DOHH2 (cell line): ENCODE results near the gene AKAIN1.

Experiments used
- H3F3A ChIP-seq: fragments of 200-600 bp; sonication (generic), shearing (Covaris generic); 2 replicates; pipeline ENCODE4 v1.6.0; 2016; ENCODE audit warnings: antibody characterized with exemption, mild to moderate bottlenecking; ENCODE audit not compliant: control insufficient read depth, insufficient read depth
- H3K27ac ChIP-seq: fragments of 200-600 bp; sonication (generic); 2 replicates; pipeline ENCODE4 v1.5.1; 2014; ENCODE audit warnings: low read depth, mild to moderate bottlenecking, low read length, moderate library complexity
- H3K27me3 ChIP-seq: fragments of 200-600 bp; sonication (generic); 2 replicates; pipeline ENCODE4 v1.6.1; 2014; ENCODE audit warnings: mild to moderate bottlenecking, low read length, mixed read lengths; ENCODE audit not compliant: control insufficient read depth
- H3K36me3 ChIP-seq: fragments of 200-600 bp; sonication (generic); 2 replicates; pipeline ENCODE4 v1.6.1; 2014; ENCODE audit warnings: mild to moderate bottlenecking, low read length, moderate library complexity, mixed read lengths; ENCODE audit not compliant: control insufficient read depth
- H3K4me1 ChIP-seq: fragments of 200-600 bp; sonication (generic); 2 replicates; pipeline ENCODE4 v1.6.1; 2014; ENCODE audit warnings: mild to moderate bottlenecking, low read length, mixed read lengths; ENCODE audit not compliant: control insufficient read depth
- H3K4me2 ChIP-seq: fragments of 200-600 bp; sonication (generic); 2 replicates; pipeline ENCODE4 v1.6.0; 2014; ENCODE audit warnings: mild to moderate bottlenecking, low read length, moderate library complexity
- H3K4me3 ChIP-seq: fragments of 200-600 bp; sonication (generic); 2 replicates; pipeline ENCODE4 v1.5.1; 2014; ENCODE audit warnings: mild to moderate bottlenecking, low read length, mixed read lengths
- H3K79me2 ChIP-seq: fragments of 200-600 bp; sonication (generic); 2 replicates; pipeline ENCODE4 v1.6.1; 2014; ENCODE audit warnings: mild to moderate bottlenecking, low read length, mixed read lengths; ENCODE audit not compliant: control insufficient read depth
- H3K9me2 ChIP-seq: fragments of 200-600 bp; sonication (generic); replicated peaks from 2 replicates; pipeline ENCODE4 v1.6.1; 2014; ENCODE audit warnings: mild to moderate bottlenecking, low read length, mixed read lengths; ENCODE audit not compliant: control insufficient read depth
- H3K9me3 ChIP-seq: fragments of 200-600 bp; sonication (generic); 2 replicates; pipeline ENCODE4 v1.6.1; 2014; ENCODE audit warnings: antibody characterized with exemption, low read length, mixed read lengths; ENCODE audit not compliant: control insufficient read depth, insufficient read depth
- H4K20me1 ChIP-seq: fragments of 200-600 bp; sonication (generic); 2 replicates; pipeline ENCODE4 v1.6.0; 2014; ENCODE audit warnings: low read depth, mild to moderate bottlenecking, antibody characterized with exemption, low read length, moderate library complexity; ENCODE audit not compliant: control insufficient read depth, insufficient read depth
- CTCF ChIP-seq: fragments of 200-600 bp; sonication (generic); IDR thresholded peaks from one replicate; pipeline ENCODE4 v1.5.1; 2014; ENCODE audit warnings: antibody characterized with exemption, mild to moderate bottlenecking, low read depth, low read length; ENCODE audit not compliant: poor library complexity, severe bottlenecking
- EZH2phosphoT487 ChIP-seq: fragments of 200-600 bp; sonication (generic); IDR thresholded peaks from 2 replicates; pipeline ENCODE4 v1.6.1; 2017; ENCODE audit warnings: borderline replicate concordance, mild to moderate bottlenecking, antibody characterized with exemption, low read length, moderate library complexity, mixed read lengths

The AKAIN1 gene

DNA sequence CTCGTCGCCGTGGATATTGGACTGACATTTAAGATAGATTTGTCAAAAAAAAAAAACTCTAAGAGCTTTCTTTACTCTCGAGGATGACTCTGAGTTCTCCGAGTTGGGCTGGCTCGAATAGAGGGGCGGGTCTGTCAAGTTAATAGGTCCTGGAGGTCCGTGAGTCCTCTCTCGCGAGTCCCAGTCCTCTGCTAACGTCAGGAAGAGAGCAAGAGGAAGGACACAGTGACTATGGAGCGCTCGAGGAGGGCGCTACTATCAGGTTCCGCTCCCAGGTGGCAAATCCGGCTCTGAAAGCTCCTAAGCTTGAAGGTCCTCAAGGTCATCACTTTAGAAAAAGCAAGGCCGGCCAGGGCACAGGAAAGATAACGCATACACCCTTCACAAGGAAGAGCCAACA lies 404 bp upstream of the AKAIN1 start:
- no peaks in the 10 kb centered on the region for H3K36me3 ChIP-seq
- H3K9me2 ChIP-seq, result no peaks in the 10 kb centered on the region
- no peaks in the 10 kb centered on the region for H3K9me3 ChIP-seq
- no peaks in the 10 kb centered on the region for H3K27me3 ChIP-seq
- H3F3A ChIP-seq, result no peaks in the 10 kb centered on the region
- no peak overlapping the region for H3K4me3 ChIP-seq
- no peaks in the 10 kb centered on the region for H3K79me2 ChIP-seq
- H3K4me1 ChIP-seq, result no peaks in the 10 kb centered on the region
- TF ChIP-seq CTCF (no peak), EZH2phosphoT487 (no peak)
- no peaks in the 10 kb centered on the region for H4K20me1 ChIP-seq
- H3K4me2 ChIP-seq, result no peak overlapping the region
- no peak overlapping the region for H3K27ac ChIP-seq

DNA sequence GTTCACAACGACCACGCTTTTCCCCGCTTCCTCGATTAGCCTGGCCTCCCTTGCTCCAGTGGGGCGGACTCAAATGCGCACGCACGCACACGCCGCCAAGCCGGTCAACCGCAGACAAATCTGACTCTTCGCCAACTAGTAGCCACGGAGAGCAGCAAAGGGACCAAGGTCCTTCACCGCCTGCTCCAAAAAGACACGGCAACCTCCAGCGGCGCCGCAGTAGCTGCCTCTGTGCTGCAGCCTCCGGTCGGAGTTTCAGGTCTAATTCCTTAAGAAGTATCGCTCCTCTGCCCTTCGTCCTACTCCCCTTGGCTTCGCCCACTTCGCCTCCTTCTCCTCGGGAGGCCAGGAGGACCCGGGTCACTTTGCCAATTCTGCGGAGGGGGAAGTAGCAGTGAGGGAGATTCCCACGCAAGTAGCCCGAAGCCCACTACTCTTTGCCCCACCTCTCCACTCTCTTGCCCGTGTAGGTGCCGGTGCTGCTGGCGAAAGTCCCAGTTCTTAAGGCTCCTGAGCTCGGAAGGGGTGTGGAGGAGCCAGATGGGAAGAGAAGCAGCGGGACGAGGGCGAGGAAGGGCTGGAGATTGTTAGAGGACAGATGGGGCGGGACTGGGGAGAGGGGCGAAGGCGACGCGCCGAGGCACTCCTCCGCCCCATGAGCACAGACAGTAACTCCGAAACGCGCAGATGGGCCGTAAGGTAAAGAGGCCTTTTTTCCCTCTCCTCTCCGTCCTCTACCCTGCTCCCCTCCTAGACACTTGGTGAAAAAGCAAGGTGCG lies 615 bp downstream of the AKAIN1 start:
- Histone ChIP-seq H3K79me2 (no peaks in the 10 kb centered on the region), H3K4me2 (no peak overlapping the region), H3K27ac (no peak overlapping the region), H3K9me2 (no peaks in the 10 kb centered on the region), H3K9me3 (no peaks in the 10 kb centered on the region), H3F3A (no peaks in the 10 kb centered on the region), H3K4me1 (no peaks in the 10 kb centered on the region), H4K20me1 (no peaks in the 10 kb centered on the region), H3K27me3 (no peaks in the 10 kb centered on the region), H3K4me3 (no peak overlapping the region), H3K36me3 (no peaks in the 10 kb centered on the region)
- TF ChIP-seq CTCF (no peak), EZH2phosphoT487 (no peak)

GRCh38 chr18:5195656-5196055 lies 1.4 kb downstream of the AKAIN1 start:
- Histone ChIP-seq H3K4me3 (no peak overlapping the region), H3K9me2 (no peaks in the 10 kb centered on the region), H3K79me2 (no peaks in the 10 kb centered on the region), H3K9me3 (no peaks in the 10 kb centered on the region), H3F3A (no peaks in the 10 kb centered on the region), H3K27me3 (no peaks in the 10 kb centered on the region), H3K4me1 (no peaks in the 10 kb centered on the region), H3K27ac (no peak overlapping the region), H3K4me2 (no peak overlapping the region), H4K20me1 (no peaks in the 10 kb centered on the region), H3K36me3 (no peaks in the 10 kb centered on the region)
- TF ChIP-seq EZH2phosphoT487 (no peak), CTCF (no peak)
